Breast epithelium (tissue), 3 donors: ENCODE results near the gene FHIT.

Source experiments
- POLR2A ChIP-seq: fragments of 450-650 bp; IDR thresholded peaks from one replicate; pipeline ENCODE4 v1.6.1; 2016; ENCODE audit warnings: antibody characterized with exemption, mild to moderate bottlenecking, moderate library complexity
- POLR2AphosphoS5 ChIP-seq, 3 donors: sonication (generic); formaldehyde crosslinking; IDR thresholded peaks; one replicate each; pipeline ENCODE4 v1.6.1; 2017; ENCODE audit warnings: antibody characterized with exemption in 3 of 3
- TF ChIP-seq, protein P1 (sequence below), 3 donors: fragments of 450-650 bp; IDR thresholded peaks; one replicate each; pipeline ENCODE4 v1.5.1; 2016 to 2017; ENCODE audit warnings: antibody characterized with exemption in 3 of 3, mild to moderate bottlenecking in 3 of 3, moderate library complexity in 3 of 3

DNA sequence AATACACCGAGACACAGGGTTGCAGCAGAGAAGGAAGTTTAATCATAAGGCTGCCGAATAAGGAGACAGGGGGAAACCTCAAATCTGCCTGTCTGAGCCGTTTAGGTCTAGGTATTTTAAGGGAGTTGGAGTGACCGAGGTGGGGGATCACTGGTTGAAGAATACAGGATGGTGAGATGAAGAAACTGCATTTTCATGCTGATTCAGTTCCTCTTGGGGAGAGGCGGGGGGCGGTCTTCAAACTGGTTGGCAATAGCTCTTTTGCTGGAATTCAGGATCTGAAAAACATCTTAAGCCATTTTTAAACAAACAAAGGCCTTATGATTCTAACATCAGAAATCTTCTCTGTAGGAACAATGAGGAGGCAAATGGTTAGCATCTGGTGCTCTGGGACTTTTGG lies 1502.0 kb downstream of the FHIT start:
- TF ChIP-seq, protein P1, sequence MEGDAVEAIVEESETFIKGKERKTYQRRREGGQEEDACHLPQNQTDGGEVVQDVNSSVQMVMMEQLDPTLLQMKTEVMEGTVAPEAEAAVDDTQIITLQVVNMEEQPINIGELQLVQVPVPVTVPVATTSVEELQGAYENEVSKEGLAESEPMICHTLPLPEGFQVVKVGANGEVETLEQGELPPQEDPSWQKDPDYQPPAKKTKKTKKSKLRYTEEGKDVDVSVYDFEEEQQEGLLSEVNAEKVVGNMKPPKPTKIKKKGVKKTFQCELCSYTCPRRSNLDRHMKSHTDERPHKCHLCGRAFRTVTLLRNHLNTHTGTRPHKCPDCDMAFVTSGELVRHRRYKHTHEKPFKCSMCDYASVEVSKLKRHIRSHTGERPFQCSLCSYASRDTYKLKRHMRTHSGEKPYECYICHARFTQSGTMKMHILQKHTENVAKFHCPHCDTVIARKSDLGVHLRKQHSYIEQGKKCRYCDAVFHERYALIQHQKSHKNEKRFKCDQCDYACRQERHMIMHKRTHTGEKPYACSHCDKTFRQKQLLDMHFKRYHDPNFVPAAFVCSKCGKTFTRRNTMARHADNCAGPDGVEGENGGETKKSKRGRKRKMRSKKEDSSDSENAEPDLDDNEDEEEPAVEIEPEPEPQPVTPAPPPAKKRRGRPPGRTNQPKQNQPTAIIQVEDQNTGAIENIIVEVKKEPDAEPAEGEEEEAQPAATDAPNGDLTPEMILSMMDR (IDR thresholded peaks at IDR 0.05), result no peak
- TF ChIP-seq POLR2A (no peak), POLR2AphosphoS5 (IDR thresholded peaks at IDR 0.05) (no peak)
